Naive thymus-derived CD8-positive, alpha-beta T cell (primary cell): Measurements from ENCODE around the gene ZSCAN16. TPM values are rescaled to one million over a fixed set of nuclear protein-coding genes. Genes with fewer than 3 reads are reported as not detected.
"Not testable (repeated sequence)": the region's sequence is repeated elsewhere in the genome, so short reads cannot be mapped to it uniquely, and the experiment has no call there.

Source experiments
- ATAC-seq, 2 donors: fragments of 150-1000 bp; cut with Tn5 transposase in 1 of 2; sonication (Bioruptor Pico), chemical (Tn5 transposase) in 1 of 2; 1 replicate in 1 of 2; 2 replicates in 1 of 2; pipeline ENCODE4 v1.10.0; 2021; ENCODE audit warnings: mild to moderate bottlenecking in 2 of 2, moderate library complexity in 2 of 2
- POLR2A ChIA-PET: fragments of 350-600 bp; sonication (Branson Sonifier 250); formaldehyde crosslinking; loops from one replicate; lab custom pipeline; 2021; ENCODE audit warnings: antibody characterized with exemption; lab: Charles Lee
- DNase-seq, 10 donors: peaks; one replicate each; pipeline versions ENCODE4 v3.0.0 to v3.0.0-alpha.2; 2020 to 2022
- H3K27ac Mint-ChIP-seq, 10 donors: one replicate each; pipeline ENCODE4 v1.8.0; 2020 to 2022; ENCODE audit warnings: mild to moderate bottlenecking in 10 of 10, mixed read lengths in 10 of 10, moderate library complexity in 4 of 10, inconsistent platforms in 1 of 10
- H3K27me3 Mint-ChIP-seq, 5 donors: one replicate each; pipeline ENCODE4 v1.8.0; 2021 to 2022; ENCODE audit warnings: mixed read lengths in 5 of 5
- H3K36me3 Mint-ChIP-seq, 3 donors: one replicate each; pipeline ENCODE4 v1.8.0; 2020 to 2022; ENCODE audit warnings: mixed read lengths in 3 of 3, mild to moderate bottlenecking in 2 of 3, inconsistent platforms in 1 of 3
- H3K4me1 Mint-ChIP-seq, 4 donors: one replicate each; pipeline ENCODE4 v1.8.0; 2021 to 2022; ENCODE audit warnings: mixed read lengths in 4 of 4
- H3K4me3 Mint-ChIP-seq, 10 donors: one replicate each; pipeline ENCODE4 v1.8.0; 2020 to 2022; ENCODE audit warnings: mild to moderate bottlenecking in 10 of 10, mixed read lengths in 10 of 10, moderate library complexity in 6 of 10, inconsistent platforms in 1 of 10
- H3K9me3 Mint-ChIP-seq, 9 donors: one replicate each; pipeline ENCODE4 v1.8.0; 2020 to 2022; ENCODE audit warnings: mixed read lengths in 9 of 9, mild to moderate bottlenecking in 3 of 9, inconsistent platforms in 1 of 9, moderate library complexity in 1 of 9
- polyA plus RNA-seq, 3 donors: library from polyadenylated mRNA; unstranded; fragments of 300-500 nt; fragmentation: Illumina TruSeq; gene quantifications; one replicate each; pipeline ENCODE4 v1.2.3, GENCODE V29; 2021
- total RNA-seq, 8 experiments: library from RNA in 2 of 8; stranded (reverse) in 2 of 8; gene quantifications; one replicate each; pipeline ENCODE4 v1.2.3 and lab custom pipeline; 2021 to 2026

The ZSCAN16 gene
- total and polyA plus RNA-seq, 5 experiments from 2014 or later: 6.0 to 13.9 (median 13.2) TPM

DNA sequence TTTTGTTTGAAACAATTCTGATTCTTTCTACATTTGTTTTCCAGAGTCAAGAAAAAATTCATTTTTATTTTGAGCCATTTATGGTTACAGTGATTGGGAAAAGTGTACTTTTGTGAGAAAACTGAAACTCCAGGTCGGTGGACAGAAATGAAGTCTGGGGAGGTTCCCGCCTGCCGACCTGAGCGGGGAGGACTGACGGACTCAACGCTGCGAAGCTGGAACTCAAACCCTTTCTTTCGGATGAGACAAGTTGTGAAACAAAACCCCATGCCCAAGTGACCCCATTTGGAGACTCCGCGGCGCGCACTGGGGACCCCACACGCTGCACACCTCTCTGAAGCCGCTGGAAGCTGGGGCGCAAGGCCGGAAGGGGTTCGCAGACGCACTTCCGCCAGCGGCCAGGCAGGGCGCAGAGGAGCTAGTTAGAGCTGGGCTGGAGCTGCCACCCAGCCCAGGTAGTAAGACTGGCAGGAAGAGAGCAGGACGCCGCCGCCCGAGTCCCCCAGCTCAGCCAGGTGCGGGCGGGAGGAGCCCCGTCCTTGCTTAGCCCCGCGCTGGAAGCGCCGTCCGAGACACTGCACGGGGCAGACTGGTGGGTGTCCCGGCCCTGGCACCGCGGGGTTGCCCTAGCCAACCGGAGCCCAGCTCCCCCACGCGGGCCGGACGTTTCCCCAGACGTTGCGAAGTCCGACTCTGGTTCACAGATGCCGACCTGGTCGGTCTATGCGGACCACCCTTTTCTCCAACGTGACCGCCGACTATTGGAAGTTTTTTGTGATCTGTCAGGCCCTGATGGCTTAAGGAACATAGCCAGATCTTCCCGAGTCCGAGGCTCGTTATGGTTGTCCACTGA is 19.8 kb upstream of the ZSCAN16 start:
- DNase-seq: peak; percentile 70 to 91 (median 82)
- peaks cover 0 to 9% (median 0%) of the 10 kb centered on the region in 9 donors for H3K9me3 Mint-ChIP-seq
- H3K27me3 Mint-ChIP-seq: peaks cover 0 to 17% (median 5%) of the 10 kb centered on the region in 5 donors
- peak; percentile 98 to 99 for ATAC-seq
- peaks cover 5 to 13% (median 9%) of the 10 kb centered on the region in 4 donors for H3K4me1 Mint-ChIP-seq
- peak overlapping the region; percentile 89 to 95 (median 92) for H3K4me3 Mint-ChIP-seq
- POLR2A ChIA-PET: interaction anchor here (0.6 to 2.3 kb wide), 19 partner anchors 11 to 279 kb away, joined by 3 to 19 read pairs (median 4); partner anchors contain the start of genes ZKSCAN4, ZKSCAN8, ZNF165 and ZSCAN16
- peaks cover 0 to 4% (median 0%) of the 10 kb centered on the region in 3 donors for H3K36me3 Mint-ChIP-seq
- peak overlapping the region; percentile 89 to 98 (median 97) for H3K27ac Mint-ChIP-seq

DNA sequence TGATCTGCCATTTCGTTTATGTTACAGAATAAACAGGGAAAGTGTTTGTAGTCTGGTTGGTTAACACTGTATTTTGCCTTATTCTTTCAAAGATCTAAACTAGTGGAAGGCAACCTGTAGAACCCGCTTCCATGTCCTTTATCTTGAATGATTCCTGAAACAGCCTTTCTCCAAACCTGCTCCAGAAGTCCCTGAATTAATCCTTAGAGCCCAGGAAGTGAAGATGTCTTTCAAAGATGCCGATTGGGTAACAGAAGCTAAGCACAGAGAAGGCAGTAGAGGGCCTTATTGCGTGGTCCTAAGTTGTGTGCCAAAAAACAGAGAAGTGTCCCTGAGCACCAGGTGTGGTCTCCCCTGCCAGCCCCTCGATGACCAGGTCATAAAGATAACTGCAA is 19.2 kb upstream of the ZSCAN16 start:
- ATAC-seq (no peak), DNase-seq (no peak)

DNA sequence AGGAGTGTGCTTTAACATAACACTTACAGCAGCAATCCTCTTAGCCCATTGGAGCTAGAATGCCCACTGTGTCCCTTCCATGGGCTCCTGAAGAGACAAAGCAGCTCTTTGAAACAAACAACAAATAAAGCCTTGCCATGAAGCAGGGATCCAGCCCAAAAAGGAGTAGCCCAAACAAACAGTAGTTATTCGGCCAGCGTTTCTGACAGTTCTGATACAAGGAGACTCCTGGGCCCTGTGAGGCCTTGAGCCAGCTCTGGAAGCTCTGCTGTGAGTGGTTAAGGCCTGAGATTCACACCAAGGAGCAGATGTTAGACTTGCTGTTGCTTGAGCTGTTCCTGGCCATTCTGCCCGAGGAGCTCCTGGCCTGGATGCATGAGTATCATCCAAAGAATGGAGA is 16.9 kb upstream of the ZSCAN16 start:
- no peak overlapping the region for H3K4me3 Mint-ChIP-seq

More for the DNA sequence above, 19.2 kb upstream of the ZSCAN16 start:
- H3K4me3 Mint-ChIP-seq: peak overlapping the region; percentile 89 to 95 (median 92)
- peaks cover 5 to 13% (median 9%) of the 10 kb centered on the region in 4 donors for H3K4me1 Mint-ChIP-seq
- POLR2A ChIA-PET: interaction anchor here (0.6 to 2.3 kb wide), 16 partner anchors 14 to 278 kb away, joined by 3 to 19 read pairs (median 4); partner anchors contain the start of genes ZKSCAN4, ZKSCAN8, ZNF165 and ZSCAN16
- H3K27ac Mint-ChIP-seq: peak overlapping the region; percentile 87 to 98 (median 97)
- H3K9me3 Mint-ChIP-seq: peaks cover 0 to 9% (median 0%) of the 10 kb centered on the region in 9 donors
- H3K27me3 Mint-ChIP-seq: peaks cover 0 to 14% (median 2%) of the 10 kb centered on the region in 5 donors
- H3K36me3 Mint-ChIP-seq: peaks cover 0 to 4% (median 0%) of the 10 kb centered on the region in 3 donors

DNA sequence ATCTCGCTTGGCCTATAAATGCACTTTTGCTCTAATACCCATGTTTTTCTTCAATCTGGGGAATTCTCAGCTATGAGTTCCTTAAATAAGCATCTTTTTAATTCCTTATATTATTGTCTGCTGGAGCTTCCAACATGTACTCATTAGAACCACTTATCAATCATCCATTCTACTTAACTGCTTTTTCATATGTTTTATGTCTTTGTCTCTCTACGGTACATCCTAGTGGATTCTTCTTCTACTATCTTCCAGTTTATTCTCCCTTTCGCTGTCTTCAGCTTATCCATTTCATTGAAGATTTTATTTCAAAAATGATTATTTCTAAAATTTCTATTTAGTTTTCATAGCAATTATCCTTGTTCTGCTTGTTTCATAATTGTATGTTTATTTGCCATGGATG is 12.4 kb upstream of the ZSCAN16 start:
- no peak for DNase-seq
- H3K9me3 Mint-ChIP-seq: no peaks in the 10 kb centered on the region
- no peak overlapping the region for H3K4me3 Mint-ChIP-seq
- H3K27ac Mint-ChIP-seq: no peak overlapping the region
- ATAC-seq: no peak
- peaks cover 0 to 25% (median 17%) of the 10 kb centered on the region in 3 donors for H3K36me3 Mint-ChIP-seq
- H3K27me3 Mint-ChIP-seq: peaks cover 0 to 5% (median 0%) of the 10 kb centered on the region in 5 donors
- no peaks in the 10 kb centered on the region for H3K4me1 Mint-ChIP-seq
- POLR2A ChIA-PET: no interaction called here

More for the DNA sequence above, 16.9 kb upstream of the ZSCAN16 start:
- H3K4me1 Mint-ChIP-seq: peaks cover 5 to 13% (median 9%) of the 10 kb centered on the region in 4 donors
- H3K36me3 Mint-ChIP-seq: no peaks in the 10 kb centered on the region
- H3K9me3 Mint-ChIP-seq: peaks cover 0 to 6% (median 0%) of the 10 kb centered on the region in 9 donors
- ATAC-seq (no peak), DNase-seq (no peak)
- POLR2A ChIA-PET: interaction anchor here (0.9 kb wide), 1 partner anchor 29 kb away, joined by 3 read pairs; no protein-coding TSS in a partner anchor
- H3K27me3 Mint-ChIP-seq: peaks cover 0 to 5% (median 0%) of the 10 kb centered on the region in 5 donors
- peak overlapping the region in 1 of 10 donors; percentile 72 for H3K27ac Mint-ChIP-seq

DNA sequence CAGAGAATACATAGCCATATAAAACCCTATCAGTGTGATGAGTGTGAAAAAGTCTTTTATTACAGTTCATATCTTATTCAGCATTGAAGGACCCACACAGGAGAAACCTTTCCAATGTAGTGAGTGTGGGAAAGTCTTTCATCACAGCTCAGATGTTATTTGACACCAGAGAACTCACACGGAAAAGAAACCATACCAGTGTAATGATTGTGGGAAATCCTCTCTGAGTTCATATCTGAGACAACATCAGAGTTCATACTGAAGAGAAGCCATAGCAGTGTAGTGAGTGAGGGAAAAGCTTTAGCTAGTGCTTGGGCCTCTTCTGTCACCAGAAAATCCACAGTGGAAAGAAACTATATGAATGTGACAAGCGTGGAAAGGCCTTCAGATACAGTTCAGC is 8.6 kb upstream of the ZSCAN16 start:
- H3K27ac Mint-ChIP-seq: peak overlapping the region in 1 of 10 donors; percentile 60
- peaks cover 7 to 53% (median 21%) of the 10 kb centered on the region in 3 donors for H3K36me3 Mint-ChIP-seq
- no peaks in the 10 kb centered on the region for H3K4me1 Mint-ChIP-seq
- POLR2A ChIA-PET: no interaction called here
- no peak for ATAC-seq
- DNase-seq: no peak
- no peak overlapping the region for H3K4me3 Mint-ChIP-seq
- no peaks in the 10 kb centered on the region for H3K9me3 Mint-ChIP-seq
- no peaks in the 10 kb centered on the region for H3K27me3 Mint-ChIP-seq

DNA sequence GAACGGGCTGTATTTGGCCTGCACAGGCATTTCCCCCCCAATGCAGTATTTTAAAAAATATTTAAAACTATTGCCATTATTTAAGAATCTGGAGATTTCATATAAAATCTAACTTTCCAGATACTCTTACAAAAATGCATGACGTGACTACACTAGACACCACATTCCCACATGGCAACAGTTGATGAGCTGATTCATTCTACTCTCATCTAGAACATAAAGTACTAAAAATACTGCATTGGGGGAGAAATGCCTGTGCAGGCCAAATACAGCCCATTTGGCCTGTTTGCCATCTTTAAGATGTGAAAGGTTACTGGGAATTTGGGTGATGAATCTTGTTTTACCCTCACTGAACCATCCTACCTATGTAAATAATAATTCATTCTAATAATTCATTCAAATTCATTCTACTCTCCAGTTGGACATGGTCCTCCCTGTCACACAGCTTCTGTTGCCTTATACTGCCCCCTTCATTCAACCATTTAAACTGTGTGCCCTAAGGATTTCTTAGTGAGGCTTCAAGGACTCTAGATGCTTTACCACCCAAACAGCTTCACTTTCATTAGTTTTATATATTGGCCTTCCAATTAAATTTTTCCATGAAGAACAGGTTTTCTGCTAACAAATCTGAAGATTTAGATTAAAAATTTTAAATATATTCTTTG is 6.9 kb upstream of the ZSCAN16 start:
- H3K36me3 Mint-ChIP-seq: peaks cover 7 to 59% (median 21%) of the 10 kb centered on the region in 3 donors
- no peaks in the 10 kb centered on the region for H3K27me3 Mint-ChIP-seq
- no peak overlapping the region for H3K4me3 Mint-ChIP-seq
- no peaks in the 10 kb centered on the region for H3K4me1 Mint-ChIP-seq
- H3K27ac Mint-ChIP-seq: no peak overlapping the region
- DNase-seq (no peak), ATAC-seq (no peak)
- POLR2A ChIA-PET: no interaction called here
- H3K9me3 Mint-ChIP-seq: no peaks in the 10 kb centered on the region

DNA sequence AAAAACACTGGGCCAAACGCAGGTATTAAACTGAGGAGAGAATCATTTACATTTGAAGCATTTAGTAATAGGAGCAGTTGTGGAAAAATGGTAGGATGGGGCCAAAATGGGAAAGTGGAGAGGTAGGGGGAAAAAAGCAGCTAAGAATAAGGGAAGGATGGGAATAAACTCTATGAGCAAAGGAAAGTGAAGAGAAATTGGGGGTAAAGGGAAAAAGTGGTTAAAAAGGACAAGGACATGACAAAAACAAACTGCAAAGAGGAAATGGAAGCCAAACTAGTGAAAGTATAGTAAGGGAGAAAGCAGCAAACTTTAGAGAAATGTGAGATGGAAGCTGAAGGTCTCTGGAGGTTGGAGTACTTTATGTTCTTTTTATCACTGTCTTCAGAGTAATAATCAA is 6.2 kb upstream of the ZSCAN16 start:
- Mint-ChIP-seq H3K4me3 (no peak overlapping the region), H3K27me3 (no peaks in the 10 kb centered on the region), H3K4me1 (peaks cover under 1 to 3% (median 2%) of the 10 kb centered on the region in 4 donors), H3K27ac (peak overlapping the region in 3 of 10 donors; percentile 7 to 65 (median 28)), H3K36me3 (peaks cover 7 to 62% (median 21%) of the 10 kb centered on the region in 3 donors), H3K9me3 (no peaks in the 10 kb centered on the region)
- DNase-seq (no peak), ATAC-seq (no peak)
- POLR2A ChIA-PET: interaction anchor here (1.1 kb wide), 1 partner anchor 14 kb away, joined by 3 read pairs; no protein-coding TSS in a partner anchor

DNA sequence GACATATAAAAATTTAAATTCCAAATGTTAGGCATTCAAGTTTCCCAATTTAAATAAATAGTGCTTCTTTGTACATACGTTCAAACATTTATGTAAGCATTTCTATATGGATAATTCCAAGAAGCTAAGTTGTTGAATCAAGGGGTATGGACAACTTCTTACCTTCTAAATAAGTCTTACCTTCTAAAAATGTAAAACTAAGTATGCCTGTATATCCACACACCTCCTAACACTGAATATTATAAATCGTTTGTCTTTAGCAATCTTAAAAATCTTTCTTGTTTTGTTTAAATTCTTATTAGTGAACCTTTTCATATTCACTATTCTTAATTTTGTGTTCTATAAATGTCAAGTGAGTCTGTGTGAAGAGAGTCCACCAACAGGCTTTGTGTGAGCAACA is 2.5 kb upstream of the ZSCAN16 start:
- Mint-ChIP-seq H3K27me3 (no peaks in the 10 kb centered on the region), H3K27ac (peak overlapping the region in 3 of 10 donors; percentile 20 to 58 (median 35)), H3K4me1 (peaks cover 23 to 36% (median 33%) of the 10 kb centered on the region in 4 donors), H3K9me3 (no peaks in the 10 kb centered on the region), H3K36me3 (peaks cover 4 to 49% (median 7%) of the 10 kb centered on the region in 3 donors), H3K4me3 (no peak overlapping the region)
- POLR2A ChIA-PET: no interaction called here
- ATAC-seq: no peak
- no peak for DNase-seq

DNA sequence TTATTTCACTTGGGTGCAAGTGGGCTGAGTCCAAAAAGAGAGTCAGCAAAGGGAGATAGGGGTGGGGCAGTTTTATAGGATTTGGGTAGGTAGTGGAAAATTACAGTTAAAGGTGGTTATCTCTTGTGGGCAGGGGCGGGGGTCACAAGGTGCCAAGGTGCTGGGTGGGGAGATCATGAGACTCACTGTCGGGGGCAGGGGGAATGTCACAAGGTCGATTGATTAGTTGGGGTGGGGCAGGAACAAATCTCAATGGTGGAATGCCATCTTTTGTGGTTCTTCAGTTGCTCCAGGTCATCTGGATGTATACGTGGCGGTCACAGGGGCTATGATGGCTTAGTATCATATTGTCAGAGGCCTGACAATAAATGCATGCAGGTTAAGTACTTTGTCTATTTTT is 2.1 kb upstream of the ZSCAN16 start:
- Mint-ChIP-seq H3K4me1 (peaks cover 24 to 40% (median 37%) of the 10 kb centered on the region in 4 donors), H3K36me3 (peaks cover 4 to 51% (median 7%) of the 10 kb centered on the region in 3 donors), H3K27ac (peak overlapping the region in 5 of 10 donors; percentile 3 to 97 (median 58))
- H3K9me3 Mint-ChIP-seq, H3K4me3 Mint-ChIP-seq, H3K27me3 Mint-ChIP-seq, DNase-seq, ATAC-seq: not testable (repeated sequence)
- POLR2A ChIA-PET: interaction anchor here (0.7 kb wide), 1 partner anchor 20 kb away, joined by 3 read pairs; the partner anchor contains the start of gene ZKSCAN8

DNA sequence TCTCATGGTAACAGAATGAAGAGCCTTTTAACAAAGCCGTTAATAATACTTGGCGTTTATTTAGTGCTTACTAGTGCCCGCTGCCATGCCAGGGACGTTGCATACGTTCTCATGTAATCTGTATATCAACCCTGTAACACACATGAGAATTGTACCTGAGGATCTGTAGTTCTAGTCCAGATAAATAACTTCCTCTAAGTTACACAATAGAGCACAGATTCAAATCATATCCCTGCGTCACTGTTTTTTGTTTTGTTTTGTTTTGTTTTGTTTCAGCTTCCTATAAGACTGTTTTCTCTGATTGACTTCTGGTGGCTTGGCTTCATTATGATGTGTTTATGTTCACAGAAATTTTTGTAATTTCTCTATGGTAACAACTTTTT is 553 bp downstream of the ZSCAN16 start:
- Mint-ChIP-seq H3K4me3 (peak overlapping the region; percentile 84 to 99 (median 95)), H3K4me1 (peaks cover 34 to 59% (median 54%) of the 10 kb centered on the region in 4 donors), H3K9me3 (no peaks in the 10 kb centered on the region), H3K27ac (peak overlapping the region; percentile 95 to 99 (median 97)), H3K27me3 (no peaks in the 10 kb centered on the region), H3K36me3 (peaks cover 0 to 54% (median 3%) of the 10 kb centered on the region in 3 donors)
- DNase-seq (peak in 3 of 10 donors; percentile 3 to 59 (median 56)), ATAC-seq (peak; percentile 41 to 76)
- POLR2A ChIA-PET: interaction anchor here (0.5 to 3.5 kb wide), 6 partner anchors 12 to 238 kb away, joined by 3 to 32 read pairs (median 11); partner anchors contain the start of gene ZKSCAN8

DNA sequence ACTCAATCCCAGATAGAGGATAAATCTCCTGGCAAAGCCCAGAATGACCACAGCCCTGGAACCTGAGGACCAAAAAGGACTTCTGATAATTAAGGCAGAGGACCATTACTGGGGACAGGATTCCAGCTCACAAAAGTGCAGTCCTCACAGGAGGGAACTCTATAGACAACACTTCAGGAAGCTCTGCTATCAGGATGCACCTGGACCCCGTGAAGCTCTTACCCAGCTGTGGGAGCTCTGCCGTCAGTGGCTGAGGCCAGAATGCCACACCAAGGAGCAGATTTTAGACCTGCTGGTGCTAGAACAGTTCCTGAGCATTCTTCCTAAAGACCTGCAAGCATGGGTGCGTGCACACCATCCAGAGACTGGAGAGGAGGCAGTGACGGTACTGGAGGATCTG is 992 bp downstream of the ZSCAN16 start:
- peaks cover 34 to 62% (median 56%) of the 10 kb centered on the region in 4 donors for H3K4me1 Mint-ChIP-seq
- ATAC-seq (peak; percentile 13 to 34), DNase-seq (peak in 3 of 10 donors; percentile 5 to 26 (median 18))
- POLR2A ChIA-PET: interaction anchor here (0.5 to 3.5 kb wide), 5 partner anchors 12 to 238 kb away, joined by 4 to 32 read pairs (median 16); partner anchors contain the start of gene ZKSCAN8
- peak overlapping the region; percentile 84 to 99 (median 95) for H3K4me3 Mint-ChIP-seq
- peaks cover 0 to 54% (median 3%) of the 10 kb centered on the region in 3 donors for H3K36me3 Mint-ChIP-seq
- no peaks in the 10 kb centered on the region for H3K27me3 Mint-ChIP-seq
- no peaks in the 10 kb centered on the region for H3K9me3 Mint-ChIP-seq
- peak overlapping the region; percentile 95 to 99 (median 97) for H3K27ac Mint-ChIP-seq

DNA sequence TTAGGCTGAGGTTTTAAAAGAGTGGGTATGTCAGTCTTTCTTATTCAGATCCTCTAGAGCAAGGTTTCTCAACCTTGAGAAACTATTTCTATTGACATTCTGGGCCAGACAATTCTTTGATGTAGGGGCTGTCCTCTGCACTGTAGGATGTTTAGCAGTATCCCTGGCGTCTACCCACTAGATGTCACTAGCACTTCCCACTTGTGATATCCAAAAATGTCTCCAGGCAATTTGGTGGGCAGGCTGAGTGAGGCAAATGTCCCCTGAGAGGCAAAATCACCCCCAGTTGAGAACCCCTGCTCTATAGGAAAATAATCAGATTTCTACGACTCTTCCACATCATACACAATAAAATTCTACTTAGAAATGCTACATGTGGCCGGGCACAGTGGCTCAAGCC is 9.6 kb downstream of the ZSCAN16 start:
- peak in 1 of 2 donors; percentile 14 for ATAC-seq
- Mint-ChIP-seq H3K36me3 (peaks cover 0 to 41% (median 3%) of the 10 kb centered on the region in 3 donors), H3K4me3 (peak overlapping the region in 2 of 10 donors; percentile 28 to 52), H3K27me3 (no peaks in the 10 kb centered on the region), H3K4me1 (peaks cover 41 to 70% (median 69%) of the 10 kb centered on the region in 4 donors), H3K9me3 (no peaks in the 10 kb centered on the region), H3K27ac (peak overlapping the region; percentile 31 to 84 (median 45))
- DNase-seq: peak in 4 of 10 donors; percentile 15 to 24 (median 18)
- POLR2A ChIA-PET: interaction anchor here (1.2 kb wide), 1 partner anchor 11 kb away, joined by 3 read pairs; no protein-coding TSS in a partner anchor
